Stimulated activated naive B cell treated with anti-CD40 and anti-IgM and Interleukin-4, amounts not matched to agents 10 μg/mL and 1 μg/mL and 100 μg/mL, for 72 hours (primary cell): ENCODE measurements around the gene JARID2.

Experiments used
- ATAC-seq, 2 donors: fragments of 150-1000 bp; cut with Tn5 transposase; replicated peaks; 2 replicates each; pipeline ENCODE4 v1.10.0; 2021; ENCODE audit warnings: moderate library complexity in 1 of 2
- DNase-seq: peaks from one replicate; pipeline ENCODE4 v3.0.0; 2021
- H3K27ac Mint-ChIP-seq: one replicate; pipeline ENCODE4 v1.8.0; 2022; ENCODE audit warnings: mild to moderate bottlenecking, mixed read lengths
- H3K27me3 Mint-ChIP-seq, 2 donors: one replicate each; pipeline ENCODE4 v1.8.0; 2022; ENCODE audit warnings: mixed read lengths in 2 of 2
- H3K36me3 Mint-ChIP-seq, 2 donors: one replicate each; pipeline ENCODE4 v1.8.0; 2022; ENCODE audit warnings: mixed read lengths in 2 of 2, mild to moderate bottlenecking in 1 of 2
- H3K4me1 Mint-ChIP-seq, 2 donors: one replicate each; pipeline ENCODE4 v1.8.0; 2022; ENCODE audit warnings: mixed read lengths in 2 of 2, mild to moderate bottlenecking in 1 of 2
- H3K4me3 Mint-ChIP-seq, 2 donors: one replicate each; pipeline ENCODE4 v1.8.0; 2022; ENCODE audit warnings: mild to moderate bottlenecking in 2 of 2, mixed read lengths in 2 of 2, moderate library complexity in 1 of 2
- H3K9me3 Mint-ChIP-seq, 2 donors: one replicate each; pipeline ENCODE4 v1.8.0; 2022; ENCODE audit warnings: mixed read lengths in 2 of 2, mild to moderate bottlenecking in 1 of 2

The JARID2 gene

GRCh38 chr6:15327271-15327670 lies 81.4 kb downstream of the JARID2 start:
- Mint-ChIP-seq H3K36me3 (peaks cover 8 to 12% of the 10 kb centered on the region in 2 donors), H3K27ac (peak overlapping the region; percentile 90), H3K9me3 (no peaks in the 10 kb centered on the region), H3K4me1 (peaks cover 68 to 89% of the 10 kb centered on the region in 2 donors), H3K27me3 (no peaks in the 10 kb centered on the region), H3K4me3 (peak overlapping the region; percentile 58 to 64)
- peak; percentile 80 to 82 for ATAC-seq
- DNase-seq: no peak

- Mint-ChIP-seq H3K36me3 (peaks cover 5 to 9% of the 10 kb centered on the region in 2 donors), H3K9me3 (no peaks in the 10 kb centered on the region), H3K27ac (peak overlapping the region; percentile 39), H3K4me1 (peaks cover 60 to 87% of the 10 kb centered on the region in 2 donors), H3K27me3 (no peaks in the 10 kb centered on the region), H3K4me3 (peak overlapping the region in 1 of 2 donors; percentile 28)
- ATAC-seq (no peak), DNase-seq (no peak)
Measured at GRCh38 chr6:15329197-15329671, 83.4 kb downstream of the JARID2 start.

GRCh38 chr6:15330174-15330944 lies 84.5 kb downstream of the JARID2 start:
- H3K4me1 Mint-ChIP-seq: peaks cover 65 to 93% of the 10 kb centered on the region in 2 donors
- H3K27me3 Mint-ChIP-seq: no peaks in the 10 kb centered on the region
- peak overlapping the region; percentile 51 for H3K27ac Mint-ChIP-seq
- peaks cover 3 to 10% of the 10 kb centered on the region in 2 donors for H3K36me3 Mint-ChIP-seq
- DNase-seq (no peak), ATAC-seq (peak; percentile 35 to 38)
- no peaks in the 10 kb centered on the region for H3K9me3 Mint-ChIP-seq
- H3K4me3 Mint-ChIP-seq: peak overlapping the region in 1 of 2 donors; percentile 19

- H3K4me3 Mint-ChIP-seq: peak overlapping the region; percentile 71 to 79
- no peaks in the 10 kb centered on the region for H3K9me3 Mint-ChIP-seq
Measured at GRCh38 chr6:15331143-15331542, 85.3 kb downstream of the JARID2 start.

DNA sequence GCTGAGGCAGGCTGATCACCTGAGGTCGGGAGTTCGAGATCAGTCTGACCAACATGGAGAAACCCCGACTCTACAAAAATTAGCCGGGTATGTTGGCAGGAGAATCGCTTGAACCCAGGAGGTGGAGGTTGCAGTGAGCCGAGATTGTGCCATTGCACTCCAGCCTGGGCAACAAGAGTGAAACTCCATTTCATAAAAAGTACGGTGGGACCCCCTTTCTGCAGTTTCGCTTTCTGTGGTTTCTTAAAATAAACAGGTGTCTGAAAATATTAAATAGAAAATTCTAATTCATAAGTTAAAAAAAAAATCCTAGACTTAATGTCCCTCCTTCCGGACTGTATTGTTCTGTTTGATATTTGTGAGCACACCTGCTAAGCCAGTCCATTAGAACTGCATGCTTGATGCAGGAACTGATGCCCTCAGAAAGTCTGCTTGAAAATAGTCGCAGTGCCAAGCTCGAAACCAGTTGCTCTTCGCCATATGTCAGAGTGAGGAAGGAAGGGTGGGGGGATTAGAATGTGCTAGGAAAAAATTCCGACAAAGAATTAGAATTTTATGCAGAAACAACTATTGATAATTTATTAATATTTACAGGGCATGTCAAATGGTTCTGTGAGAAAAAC lies 85.9 kb downstream of the JARID2 start:
- H3K27me3 Mint-ChIP-seq: no peaks in the 10 kb centered on the region
- H3K4me3 Mint-ChIP-seq: peak overlapping the region; percentile 71 to 79
- peaks cover 5 to 15% of the 10 kb centered on the region in 2 donors for H3K36me3 Mint-ChIP-seq
- ATAC-seq: no peak
- peaks cover 62 to 90% of the 10 kb centered on the region in 2 donors for H3K4me1 Mint-ChIP-seq
- no peaks in the 10 kb centered on the region for H3K9me3 Mint-ChIP-seq
- peak overlapping the region; percentile 42 for H3K27ac Mint-ChIP-seq
- DNase-seq: no peak

More at GRCh38 chr6:15331143-15331542, 85.3 kb downstream of the JARID2 start:
- peak overlapping the region; percentile 42 for H3K27ac Mint-ChIP-seq
- H3K27me3 Mint-ChIP-seq: no peaks in the 10 kb centered on the region
- H3K36me3 Mint-ChIP-seq: peaks cover 5 to 15% of the 10 kb centered on the region in 2 donors
- ATAC-seq: peak; percentile 31 to 36
- peaks cover 66 to 93% of the 10 kb centered on the region in 2 donors for H3K4me1 Mint-ChIP-seq
- no peak for DNase-seq

GRCh38 chr6:15332446-15332845 lies 86.6 kb downstream of the JARID2 start:
- ATAC-seq: no peak
- H3K27me3 Mint-ChIP-seq: no peaks in the 10 kb centered on the region

GRCh38 chr6:15335385-15335784 lies 89.5 kb downstream of the JARID2 start:
- no peaks in the 10 kb centered on the region for H3K9me3 Mint-ChIP-seq
- peaks cover 57 to 85% of the 10 kb centered on the region in 2 donors for H3K4me1 Mint-ChIP-seq
- H3K36me3 Mint-ChIP-seq: peaks cover 8 to 14% of the 10 kb centered on the region in 2 donors
- no peaks in the 10 kb centered on the region for H3K27me3 Mint-ChIP-seq
- ATAC-seq (peak; percentile 69 to 78), DNase-seq (no peak)
- no peak overlapping the region for H3K27ac Mint-ChIP-seq
- H3K4me3 Mint-ChIP-seq: no peak overlapping the region

More at GRCh38 chr6:15332446-15332845, 86.6 kb downstream of the JARID2 start:
- H3K36me3 Mint-ChIP-seq: peaks cover 5 to 12% of the 10 kb centered on the region in 2 donors
- peaks cover 64 to 90% of the 10 kb centered on the region in 2 donors for H3K4me1 Mint-ChIP-seq
- no peaks in the 10 kb centered on the region for H3K9me3 Mint-ChIP-seq
- no peak overlapping the region for H3K27ac Mint-ChIP-seq
- no peak overlapping the region for H3K4me3 Mint-ChIP-seq
- DNase-seq: no peak

DNA sequence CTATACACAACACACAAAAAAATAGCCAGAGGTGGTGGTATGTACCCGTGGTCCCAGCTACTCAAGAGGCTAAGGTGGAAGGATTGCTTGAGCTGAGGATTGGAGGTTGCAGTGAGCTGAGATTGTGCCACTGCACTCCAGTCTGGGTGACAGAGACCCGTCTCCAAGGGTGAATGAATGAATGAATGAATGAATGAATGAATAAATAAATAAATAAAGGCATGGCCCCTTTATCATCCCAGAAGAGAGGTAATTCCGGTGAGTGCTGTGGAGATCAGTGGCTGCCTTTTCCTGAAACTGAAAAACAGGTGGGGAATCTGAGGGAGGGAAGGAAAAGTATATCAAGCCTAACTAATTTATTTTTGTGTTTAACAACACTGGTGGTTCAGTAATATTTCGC lies 90.0 kb downstream of the JARID2 start:
- peak overlapping the region; percentile 14 for H3K27ac Mint-ChIP-seq
- H3K4me1 Mint-ChIP-seq: peaks cover 60 to 86% of the 10 kb centered on the region in 2 donors
- no peaks in the 10 kb centered on the region for H3K9me3 Mint-ChIP-seq
- no peak overlapping the region for H3K4me3 Mint-ChIP-seq
- no peaks in the 10 kb centered on the region for H3K27me3 Mint-ChIP-seq
- peaks cover 8 to 14% of the 10 kb centered on the region in 2 donors for H3K36me3 Mint-ChIP-seq
- DNase-seq: no peak
- no peak for ATAC-seq

DNA sequence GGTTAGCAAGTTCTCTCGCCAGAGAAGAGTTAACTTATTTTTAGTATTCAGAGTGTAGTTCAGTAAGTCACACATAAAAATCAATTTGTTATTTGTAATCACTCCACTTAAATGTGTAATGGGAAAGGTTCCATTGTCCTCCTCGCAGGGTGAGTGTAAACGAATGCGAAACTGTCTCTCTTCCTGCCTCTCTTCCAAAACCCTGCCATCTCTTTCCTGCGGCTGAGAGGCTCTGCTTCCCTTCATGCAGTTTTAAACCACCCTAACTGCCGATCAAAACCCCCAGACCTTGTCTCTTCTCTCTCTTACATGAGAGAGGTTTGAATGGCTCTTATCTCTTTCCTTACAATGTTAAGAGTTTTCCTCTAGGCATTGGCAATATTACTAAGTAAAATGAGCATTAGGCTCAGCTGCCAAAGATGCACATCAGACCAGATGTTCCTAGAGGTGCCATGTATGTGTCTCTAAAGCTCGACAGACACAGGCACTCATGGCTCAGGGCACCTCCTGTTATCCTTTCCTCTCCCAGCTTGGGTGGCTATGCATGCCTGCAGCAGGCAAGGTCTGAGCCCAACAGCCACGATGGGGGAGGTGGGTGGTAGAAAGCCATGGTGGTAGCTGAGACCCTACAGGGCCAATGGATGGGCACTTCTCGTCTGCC lies 91.2 kb downstream of the JARID2 start:
- ATAC-seq: no peak
- H3K27me3 Mint-ChIP-seq: no peaks in the 10 kb centered on the region

DNA sequence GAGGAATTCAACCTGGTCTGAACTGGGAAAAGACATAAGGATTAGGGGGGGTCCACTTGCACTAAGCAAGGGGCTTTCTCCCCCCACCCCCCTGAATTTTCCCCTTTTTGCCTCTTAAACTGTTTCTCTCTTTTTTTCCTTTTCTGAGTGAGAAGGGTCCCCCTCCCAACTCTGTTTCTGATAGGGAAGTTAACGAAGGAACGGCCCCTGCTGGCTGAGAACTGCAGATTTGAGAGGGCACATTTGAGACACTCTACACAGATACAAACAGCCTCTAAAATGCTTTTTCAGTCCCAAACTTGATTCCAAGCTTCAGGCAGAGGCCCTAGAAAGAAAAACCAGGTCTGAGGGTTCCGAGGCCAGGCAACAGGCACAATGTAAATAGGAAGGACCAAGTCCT lies 91.7 kb downstream of the JARID2 start:
- peaks cover 7 to 14% of the 10 kb centered on the region in 2 donors for H3K36me3 Mint-ChIP-seq
- H3K4me1 Mint-ChIP-seq: peaks cover 57 to 85% of the 10 kb centered on the region in 2 donors
- DNase-seq (no peak), ATAC-seq (no peak)
- H3K27ac Mint-ChIP-seq: peak overlapping the region; percentile 0
- H3K27me3 Mint-ChIP-seq: no peaks in the 10 kb centered on the region
- peak overlapping the region; percentile 1 to 17 for H3K4me3 Mint-ChIP-seq
- no peaks in the 10 kb centered on the region for H3K9me3 Mint-ChIP-seq

More for the DNA sequence above, 91.2 kb downstream of the JARID2 start:
- H3K4me1 Mint-ChIP-seq: peaks cover 55 to 82% of the 10 kb centered on the region in 2 donors
- no peak for DNase-seq
- peaks cover 7 to 14% of the 10 kb centered on the region in 2 donors for H3K36me3 Mint-ChIP-seq
- peak overlapping the region; percentile 66 for H3K27ac Mint-ChIP-seq
- no peaks in the 10 kb centered on the region for H3K9me3 Mint-ChIP-seq
- peak overlapping the region; percentile 17 to 40 for H3K4me3 Mint-ChIP-seq

DNA sequence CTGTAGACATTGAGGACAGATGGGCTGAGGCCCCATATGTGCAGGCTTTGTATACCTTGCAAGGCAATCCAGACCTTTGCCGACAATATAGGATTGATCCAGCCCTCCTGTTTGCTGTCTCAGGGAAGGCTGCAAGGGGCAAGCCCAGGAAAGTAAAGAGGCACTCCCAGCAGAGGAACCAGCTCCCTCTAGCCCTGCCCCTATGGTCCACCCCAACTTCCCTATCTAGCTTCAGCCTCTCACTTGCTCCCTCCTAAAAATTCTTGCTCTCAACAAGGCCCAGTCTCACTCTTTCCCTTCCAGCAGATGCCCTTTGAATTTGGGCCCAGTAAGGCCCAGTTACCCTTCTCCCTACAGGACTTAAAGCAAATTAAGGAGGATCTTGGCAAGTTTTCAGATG lies 92.6 kb downstream of the JARID2 start:
- no peaks in the 10 kb centered on the region for H3K9me3 Mint-ChIP-seq
- DNase-seq: no peak
- H3K27me3 Mint-ChIP-seq: no peaks in the 10 kb centered on the region
- H3K4me1 Mint-ChIP-seq: peaks cover 57 to 87% of the 10 kb centered on the region in 2 donors
- H3K4me3 Mint-ChIP-seq: no peak overlapping the region
- peaks cover 7 to 14% of the 10 kb centered on the region in 2 donors for H3K36me3 Mint-ChIP-seq
- no peak for ATAC-seq
- no peak overlapping the region for H3K27ac Mint-ChIP-seq

GRCh38 chr6:15339081-15339480 lies 93.2 kb downstream of the JARID2 start:
- DNase-seq (no peak), ATAC-seq (no peak)
- Mint-ChIP-seq H3K9me3 (no peaks in the 10 kb centered on the region), H3K4me1 (peaks cover 59 to 87% of the 10 kb centered on the region in 2 donors), H3K36me3 (peaks cover 7 to 14% of the 10 kb centered on the region in 2 donors), H3K27me3 (no peaks in the 10 kb centered on the region), H3K4me3 (no peak overlapping the region), H3K27ac (peak overlapping the region; percentile 15)

DNA sequence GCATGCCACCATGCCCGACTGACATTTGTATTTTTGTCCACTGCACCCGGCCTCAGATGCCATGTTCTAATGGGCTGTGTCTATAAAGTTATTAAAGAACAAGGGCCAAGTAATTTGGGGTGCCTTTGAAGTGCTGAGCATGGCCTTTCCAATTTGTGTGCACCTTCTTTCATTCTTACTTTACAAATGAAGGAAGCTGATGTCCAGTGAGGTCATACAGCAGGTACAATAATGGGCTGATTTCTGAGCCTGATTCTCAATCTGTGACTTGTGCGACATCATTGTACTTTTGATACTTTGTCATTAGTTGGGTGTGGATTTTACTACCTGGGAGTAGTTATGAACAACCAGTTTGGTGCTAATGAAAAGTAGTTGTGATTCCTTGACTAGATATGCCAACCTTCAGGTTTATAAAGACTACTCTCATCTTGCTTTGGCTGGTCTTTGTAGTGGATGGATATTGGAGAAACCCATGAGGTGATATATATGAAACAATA lies 94.3 kb downstream of the JARID2 start:
- Mint-ChIP-seq H3K36me3 (peaks cover 7 to 10% of the 10 kb centered on the region in 2 donors), H3K27me3 (no peaks in the 10 kb centered on the region), H3K4me1 (peaks cover 52 to 84% of the 10 kb centered on the region in 2 donors), H3K9me3 (no peaks in the 10 kb centered on the region), H3K27ac (no peak overlapping the region), H3K4me3 (no peak overlapping the region)
- ATAC-seq: no peak
- no peak for DNase-seq

DNA sequence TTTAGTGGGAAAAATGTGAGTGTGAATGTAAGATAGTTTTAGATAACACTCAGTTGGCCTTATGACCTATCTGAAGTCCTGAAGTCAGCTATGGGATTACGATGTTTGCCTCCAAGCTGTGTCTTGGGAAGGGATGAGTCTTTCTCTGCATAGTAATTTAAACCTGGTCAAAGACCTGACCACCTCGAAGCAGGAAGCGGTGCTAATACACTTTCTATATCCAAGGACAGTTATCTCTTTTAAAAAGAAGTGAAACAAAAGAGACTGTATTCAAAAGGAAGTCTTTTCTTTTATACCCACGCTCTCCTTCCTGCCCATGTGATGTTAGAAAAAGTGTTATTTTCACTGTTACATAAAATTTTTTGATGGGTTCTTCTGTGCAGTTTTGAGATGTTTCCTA lies 94.9 kb downstream of the JARID2 start:
- no peak for DNase-seq
- Mint-ChIP-seq H3K9me3 (no peaks in the 10 kb centered on the region), H3K4me3 (peak overlapping the region; percentile 43 to 47), H3K27ac (peak overlapping the region; percentile 9), H3K4me1 (peaks cover 48 to 84% of the 10 kb centered on the region in 2 donors), H3K27me3 (no peaks in the 10 kb centered on the region), H3K36me3 (peaks cover 3 to 4% of the 10 kb centered on the region in 2 donors)
- peak; percentile 48 to 67 for ATAC-seq
